HG03039 (cell line): ENCODE data around the gene MLPH.

Experiments used
- ATAC-seq: cut with Tn5 transposase; IDR thresholded peaks from one replicate; pipeline ENCODE4 v1.9.1; 2021; ENCODE audit warnings: mild to moderate bottlenecking, moderate library complexity; ENCODE audit not compliant: unreplicated experiment

The MLPH gene, protein sequence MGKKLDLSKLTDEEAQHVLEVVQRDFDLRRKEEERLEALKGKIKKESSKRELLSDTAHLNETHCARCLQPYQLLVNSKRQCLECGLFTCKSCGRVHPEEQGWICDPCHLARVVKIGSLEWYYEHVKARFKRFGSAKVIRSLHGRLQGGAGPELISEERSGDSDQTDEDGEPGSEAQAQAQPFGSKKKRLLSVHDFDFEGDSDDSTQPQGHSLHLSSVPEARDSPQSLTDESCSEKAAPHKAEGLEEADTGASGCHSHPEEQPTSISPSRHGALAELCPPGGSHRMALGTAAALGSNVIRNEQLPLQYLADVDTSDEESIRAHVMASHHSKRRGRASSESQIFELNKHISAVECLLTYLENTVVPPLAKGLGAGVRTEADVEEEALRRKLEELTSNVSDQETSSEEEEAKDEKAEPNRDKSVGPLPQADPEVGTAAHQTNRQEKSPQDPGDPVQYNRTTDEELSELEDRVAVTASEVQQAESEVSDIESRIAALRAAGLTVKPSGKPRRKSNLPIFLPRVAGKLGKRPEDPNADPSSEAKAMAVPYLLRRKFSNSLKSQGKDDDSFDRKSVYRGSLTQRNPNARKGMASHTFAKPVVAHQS

DNA sequence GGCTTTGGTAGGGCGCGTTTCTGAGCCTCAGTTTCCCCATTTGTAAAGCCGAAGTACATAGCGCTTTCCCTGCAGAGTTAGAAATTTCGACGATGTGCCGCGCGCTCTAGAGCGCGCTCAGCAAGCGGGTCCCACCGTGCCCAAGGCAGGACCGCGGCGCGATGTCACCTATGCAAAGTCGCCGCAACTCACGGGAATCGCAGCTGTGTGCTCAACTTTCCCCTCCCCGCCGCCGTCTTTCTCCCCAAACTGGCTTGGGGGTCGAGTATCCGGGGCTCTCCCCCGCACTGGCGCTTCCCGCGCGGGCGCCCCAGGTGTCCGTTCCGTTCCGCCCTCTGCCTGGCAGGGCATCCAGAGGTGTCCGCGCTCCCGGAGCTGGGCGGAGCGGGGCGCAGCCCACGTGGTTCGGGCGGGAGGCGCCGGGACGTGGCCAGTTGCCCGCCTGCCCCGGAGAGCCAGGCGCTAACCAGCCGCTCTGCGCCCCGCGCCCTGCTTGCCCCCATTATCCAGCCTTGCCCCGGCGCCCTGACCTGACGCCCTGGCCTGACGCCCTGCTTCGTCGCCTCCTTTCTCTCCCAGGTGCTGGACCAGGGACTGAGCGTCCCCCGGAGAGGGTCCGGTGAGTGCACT is at the start of gene MLPH:
MLPH (plus strand) TSS at position 433 of the 630 bp plus-strand sequence. CDS start 6,176 bp downstream, outside the sequence.
- ATAC-seq: no peak

DNA sequence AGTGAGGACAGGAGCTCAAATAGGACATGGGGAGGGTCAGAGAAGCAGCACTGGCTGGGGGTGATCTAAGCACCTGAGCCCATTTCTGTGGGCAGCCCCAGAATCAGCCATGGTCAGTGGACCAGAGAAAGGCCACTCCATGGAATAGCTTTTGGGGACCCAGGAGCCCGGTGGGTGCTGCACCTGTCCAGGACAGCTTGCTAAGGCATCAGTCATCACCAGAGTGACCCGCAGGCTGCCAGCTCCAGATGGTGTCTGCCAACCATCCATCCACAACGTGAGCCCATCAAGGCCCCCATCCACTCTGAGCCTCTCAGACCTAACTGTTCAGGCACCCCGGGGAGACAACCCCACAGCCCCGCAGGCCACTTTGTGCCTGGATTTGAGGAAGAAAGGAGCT is 49.5 kb upstream of the MLPH start:
- ATAC-seq: no peak

DNA sequence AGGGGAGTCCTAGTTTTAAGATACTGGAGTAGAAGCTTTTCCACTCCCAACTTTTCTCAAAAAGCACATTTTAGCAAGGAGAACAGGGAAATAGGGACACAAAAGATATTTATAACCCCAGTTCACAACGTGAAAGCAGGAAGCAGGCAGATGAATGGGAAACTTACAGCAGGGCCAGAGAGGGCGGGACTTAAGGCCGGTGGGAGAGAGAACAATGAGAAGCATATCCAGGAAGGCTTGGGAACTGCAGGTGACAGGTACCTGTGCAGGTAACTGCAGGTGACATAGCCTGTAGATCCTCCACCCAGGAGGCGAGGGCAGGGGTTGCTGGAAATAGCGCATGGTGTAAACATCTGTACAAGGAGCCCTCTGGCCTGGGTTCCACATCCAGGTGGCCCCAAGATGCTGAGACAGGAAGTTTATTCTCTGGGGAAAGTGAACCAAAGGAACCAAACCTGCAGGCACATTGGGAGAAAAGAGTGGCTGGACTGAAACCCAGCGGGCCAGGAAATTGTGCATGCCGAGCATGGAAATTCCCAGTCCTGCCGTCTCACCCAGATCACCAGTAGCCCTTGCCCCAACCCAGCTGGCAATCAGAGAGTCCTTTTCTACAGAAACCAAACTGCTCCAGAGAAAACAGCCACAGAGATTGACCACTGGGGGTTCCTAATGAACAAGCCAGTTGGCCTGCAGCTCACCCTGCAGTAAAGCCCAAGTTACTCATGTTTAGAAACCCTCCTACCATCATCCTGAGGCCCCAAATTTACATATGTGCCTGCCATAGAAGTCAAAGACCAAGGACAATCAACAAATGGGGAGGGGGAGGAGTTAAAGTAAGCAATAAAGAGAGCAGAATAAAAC is 48.7 kb upstream of the MLPH start:
- no peak for ATAC-seq

DNA sequence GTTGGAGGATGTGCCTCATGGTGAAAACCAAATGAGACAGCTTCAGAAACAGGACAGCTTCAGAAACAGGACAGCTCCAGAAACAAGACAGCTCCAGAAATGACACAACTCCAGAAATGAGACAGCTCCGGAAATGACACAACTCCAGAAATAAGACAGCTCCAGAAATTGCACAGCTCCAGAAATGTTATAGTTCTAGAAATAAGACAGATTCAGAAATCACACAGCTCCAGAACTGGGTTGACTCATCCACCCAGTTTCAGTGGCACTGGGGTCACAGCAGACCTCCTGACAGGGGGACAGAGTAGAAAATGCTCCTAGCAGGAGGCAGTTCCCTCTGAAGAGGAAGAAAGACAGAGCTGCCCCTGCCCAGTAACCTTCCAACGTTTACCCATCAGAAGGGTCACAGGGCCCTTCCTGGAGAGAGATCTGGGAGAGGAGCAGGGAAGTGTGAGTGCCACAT is 46.2 kb upstream of the MLPH start:
- no peak for ATAC-seq

DNA sequence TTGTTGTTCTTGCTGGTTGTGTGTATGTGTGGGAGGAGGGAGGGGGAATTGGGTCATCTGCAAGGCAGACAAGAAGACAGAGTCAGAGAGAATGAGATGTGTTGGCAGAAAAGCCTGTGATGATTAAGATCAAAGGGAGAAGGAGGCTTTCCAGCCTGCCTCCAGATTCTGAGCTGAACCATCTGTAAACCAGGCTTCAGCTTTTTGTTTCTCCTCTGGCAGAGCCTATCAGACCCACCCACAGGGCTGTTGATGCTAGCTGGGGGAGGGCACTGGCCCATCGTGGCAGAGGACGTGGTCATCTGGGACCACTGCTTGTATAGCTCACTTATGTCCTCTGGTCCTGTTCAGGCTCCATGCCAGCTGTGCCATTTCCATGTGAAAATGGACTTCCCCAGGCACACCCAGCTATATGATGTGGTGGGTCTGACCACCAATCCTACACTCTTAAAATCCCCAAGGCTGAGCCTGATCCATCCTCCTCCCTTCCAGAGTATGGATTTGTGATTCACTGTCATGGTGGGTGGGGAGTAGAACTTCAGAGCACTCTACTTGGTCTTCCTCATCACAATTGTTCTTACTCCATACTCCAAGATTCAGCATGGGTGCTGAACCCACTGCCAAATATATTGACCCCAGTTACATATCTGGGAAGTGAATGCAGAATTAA is 45.3 kb upstream of the MLPH start:
- ATAC-seq: no peak

DNA sequence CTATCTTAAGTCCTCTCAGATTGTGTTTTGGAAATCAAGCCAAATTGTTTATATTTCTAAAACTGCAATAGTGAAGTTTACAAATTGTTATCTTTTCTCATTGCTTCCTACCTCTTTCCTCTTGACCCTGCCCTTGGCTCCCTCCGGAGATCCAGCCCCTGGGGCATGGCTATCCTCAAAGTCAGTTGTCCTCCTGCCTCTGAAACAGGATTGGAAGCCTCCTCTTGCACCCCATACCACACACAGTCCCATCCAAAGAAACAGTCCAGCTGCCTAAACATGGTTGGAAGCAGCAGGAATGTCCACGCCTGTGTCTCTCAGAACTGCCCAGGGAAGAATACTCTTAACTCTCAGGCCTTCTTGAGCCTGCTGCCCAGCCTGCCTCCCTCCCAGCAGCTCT is 43.0 kb upstream of the MLPH start:
- ATAC-seq: no peak

DNA sequence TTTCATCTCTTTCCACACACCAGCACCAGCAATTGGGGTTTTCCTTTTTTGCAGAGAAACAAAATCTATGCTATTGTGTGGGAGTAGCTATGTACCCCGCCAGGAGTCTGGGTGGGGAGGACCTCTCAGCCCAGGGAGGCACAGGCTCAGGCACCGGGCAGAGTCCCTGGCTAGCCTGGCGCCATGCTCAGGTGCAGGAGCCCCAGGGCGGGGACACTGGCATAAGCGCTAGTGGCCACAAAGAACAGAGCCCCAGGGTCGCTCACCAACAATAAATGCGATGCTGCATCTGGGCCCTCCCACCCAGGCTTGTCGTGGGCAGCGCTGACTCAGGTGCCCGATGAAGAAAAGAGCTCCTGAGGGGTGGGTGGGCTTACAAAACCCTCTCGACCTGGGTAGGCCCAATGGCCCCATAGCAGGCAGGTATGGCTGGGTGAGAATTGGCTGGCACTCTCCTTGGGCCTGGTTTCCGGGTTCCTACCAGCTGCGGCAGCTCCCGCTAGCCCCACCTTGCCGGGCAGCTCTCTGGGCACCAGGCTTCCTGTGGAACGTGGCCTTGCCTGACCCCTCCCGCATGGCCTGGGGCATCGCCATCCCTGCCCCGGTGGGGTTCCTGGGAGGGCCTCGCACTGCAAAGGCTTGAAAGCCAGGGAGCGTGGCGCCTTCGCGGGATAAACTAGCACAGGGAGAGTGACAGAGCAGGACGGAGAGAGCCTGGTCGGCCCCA is 41.3 kb upstream of the MLPH start:
- ATAC-seq: no peak

DNA sequence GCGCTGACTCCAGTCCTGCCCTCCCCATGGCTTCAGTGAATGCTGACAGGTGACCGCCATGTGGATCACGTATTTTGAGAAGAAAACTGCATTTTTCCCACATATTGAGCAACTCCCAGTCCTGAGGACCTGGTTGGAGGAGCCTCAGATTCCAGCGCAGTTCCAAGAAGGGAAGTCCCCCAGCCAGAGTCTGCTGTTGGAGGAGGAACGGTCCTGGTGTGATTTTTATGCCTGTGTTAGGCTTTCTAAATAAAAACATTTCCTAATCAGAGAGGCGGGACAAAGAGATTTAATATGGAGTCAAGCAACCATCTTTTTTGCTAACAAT is 40.7 kb upstream of the MLPH start:
- ATAC-seq: no peak

DNA sequence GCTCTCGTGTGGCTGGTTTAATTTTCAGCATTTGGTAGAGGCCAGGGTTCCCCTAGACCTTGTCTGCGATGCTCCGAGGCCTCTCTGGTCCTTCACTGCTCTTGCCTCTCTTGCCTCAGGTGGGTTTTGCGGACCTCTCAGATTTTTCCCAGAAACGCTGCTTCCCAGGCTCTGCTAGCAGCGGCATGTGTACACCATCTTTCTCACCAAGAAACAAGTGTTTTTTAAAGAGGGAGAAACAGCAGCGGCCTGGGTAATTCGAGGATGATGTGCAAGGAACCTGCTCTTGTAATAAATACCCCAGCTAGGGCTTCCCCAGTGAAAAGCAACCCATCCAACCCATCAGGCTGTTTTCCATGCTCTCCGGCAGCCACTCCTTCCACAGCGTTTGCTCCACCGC is 39.6 kb upstream of the MLPH start:
- ATAC-seq: no peak

DNA sequence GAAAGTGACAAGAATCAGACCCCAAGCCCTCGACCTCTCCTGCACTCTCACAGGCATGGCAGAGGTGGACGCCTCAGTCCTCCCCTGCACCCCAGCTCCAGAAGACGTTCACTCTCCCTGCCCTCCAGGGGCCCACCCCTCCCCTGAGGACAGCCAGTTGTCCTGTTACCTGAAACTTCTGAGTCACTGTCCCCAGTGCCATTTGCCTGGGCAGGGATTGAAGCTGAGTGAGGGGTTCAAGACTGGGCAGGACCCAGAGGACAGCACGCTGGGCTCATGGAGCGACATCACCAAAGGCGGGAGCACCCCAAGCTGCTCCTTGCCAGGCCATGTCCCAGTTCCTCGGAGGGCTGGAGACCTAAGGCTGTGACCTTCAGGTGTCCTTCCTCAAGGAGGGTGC is 38.9 kb upstream of the MLPH start:
- ATAC-seq: no peak

DNA sequence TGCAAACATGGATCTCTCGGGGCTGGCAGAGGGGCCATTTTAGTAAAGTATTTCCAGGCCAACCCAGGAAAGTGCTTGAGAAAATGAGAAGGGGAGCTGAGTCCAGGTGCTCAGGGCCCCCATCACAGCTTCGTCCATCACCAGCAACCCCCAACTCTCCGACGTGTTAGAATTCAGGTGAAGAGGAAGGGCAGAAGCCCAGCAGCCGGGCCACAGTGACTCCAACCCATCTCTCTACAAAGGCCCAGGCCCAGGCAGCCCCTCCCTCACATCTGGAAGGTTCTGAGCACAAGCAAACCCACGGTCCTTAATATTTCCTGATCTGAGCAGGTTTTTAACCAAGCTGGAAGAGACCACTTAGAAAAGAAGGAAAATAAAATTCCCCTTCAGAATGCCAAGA is 38.4 kb upstream of the MLPH start:
- no peak for ATAC-seq

DNA sequence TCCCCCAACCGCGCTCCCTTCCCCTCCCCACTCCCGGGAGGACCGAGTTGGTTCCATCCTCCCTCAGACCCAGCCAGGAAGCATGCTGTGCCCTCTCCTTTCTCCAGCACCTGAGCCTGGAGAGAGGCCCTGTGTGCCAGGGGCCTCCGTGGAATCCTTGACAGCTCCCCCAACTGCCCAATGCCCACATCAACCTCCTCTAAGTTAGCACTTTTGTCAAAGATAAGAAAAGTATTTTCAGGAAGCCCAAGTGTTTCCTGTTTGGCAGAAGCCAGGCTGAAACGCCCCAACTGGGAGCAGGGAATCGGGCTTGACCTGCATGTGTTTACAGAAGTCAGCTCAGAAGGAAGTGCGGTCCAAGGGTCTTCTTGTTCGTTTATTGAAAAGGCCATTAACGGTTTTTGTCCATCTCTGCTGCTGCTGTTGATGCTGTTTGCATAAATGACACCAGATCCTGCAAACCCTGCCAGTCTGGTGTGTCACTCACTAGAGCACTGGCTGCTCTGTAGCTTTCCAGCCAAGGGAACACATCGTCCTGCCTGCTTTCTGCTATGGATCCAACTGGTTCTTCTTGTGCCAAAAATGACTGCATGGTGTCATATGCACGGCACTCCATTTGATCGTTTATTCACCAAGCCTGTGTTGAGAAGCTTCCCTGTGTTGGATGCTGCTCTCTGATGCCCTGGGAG is 37.7 kb upstream of the MLPH start:
- no peak for ATAC-seq

DNA sequence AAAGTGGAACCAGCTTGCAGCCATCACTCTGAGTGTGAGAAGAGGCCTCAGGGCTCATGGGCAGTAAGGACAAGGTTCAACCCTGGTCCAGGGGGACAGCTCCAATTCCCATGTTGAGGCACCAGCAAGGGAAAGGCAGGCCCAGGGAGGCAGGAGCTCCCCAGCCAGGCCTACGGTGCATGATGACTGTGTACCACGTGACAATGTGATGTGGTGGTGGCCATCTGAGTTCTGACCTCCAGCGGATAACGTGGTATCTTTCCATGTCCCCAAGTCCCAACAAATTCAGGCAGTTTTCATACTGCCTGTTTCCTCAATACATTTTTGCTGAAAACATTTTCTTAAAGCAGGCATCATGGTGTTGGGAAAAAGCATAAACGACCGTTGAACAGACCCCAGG is 36.9 kb upstream of the MLPH start:
- no peak for ATAC-seq

DNA sequence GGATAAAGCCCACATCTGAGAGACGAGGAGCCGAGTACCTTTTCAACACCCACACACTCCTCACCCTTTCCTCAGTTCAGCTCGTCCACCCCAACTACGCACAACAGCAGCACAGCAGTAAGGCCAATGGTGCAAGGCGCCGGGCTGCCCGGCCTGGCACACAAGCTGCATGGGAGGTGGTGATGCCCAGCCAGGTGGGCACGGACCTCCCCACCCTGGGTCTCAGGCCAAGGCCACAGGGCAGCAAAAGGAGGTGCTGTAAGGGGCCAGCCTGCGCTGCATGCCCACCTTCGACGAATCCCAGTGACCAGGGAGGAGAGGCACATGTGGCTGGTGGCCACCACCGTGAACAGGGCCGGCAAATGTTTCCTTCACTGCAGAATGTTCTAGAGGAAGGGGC is 36.5 kb upstream of the MLPH start:
- ATAC-seq: no peak

DNA sequence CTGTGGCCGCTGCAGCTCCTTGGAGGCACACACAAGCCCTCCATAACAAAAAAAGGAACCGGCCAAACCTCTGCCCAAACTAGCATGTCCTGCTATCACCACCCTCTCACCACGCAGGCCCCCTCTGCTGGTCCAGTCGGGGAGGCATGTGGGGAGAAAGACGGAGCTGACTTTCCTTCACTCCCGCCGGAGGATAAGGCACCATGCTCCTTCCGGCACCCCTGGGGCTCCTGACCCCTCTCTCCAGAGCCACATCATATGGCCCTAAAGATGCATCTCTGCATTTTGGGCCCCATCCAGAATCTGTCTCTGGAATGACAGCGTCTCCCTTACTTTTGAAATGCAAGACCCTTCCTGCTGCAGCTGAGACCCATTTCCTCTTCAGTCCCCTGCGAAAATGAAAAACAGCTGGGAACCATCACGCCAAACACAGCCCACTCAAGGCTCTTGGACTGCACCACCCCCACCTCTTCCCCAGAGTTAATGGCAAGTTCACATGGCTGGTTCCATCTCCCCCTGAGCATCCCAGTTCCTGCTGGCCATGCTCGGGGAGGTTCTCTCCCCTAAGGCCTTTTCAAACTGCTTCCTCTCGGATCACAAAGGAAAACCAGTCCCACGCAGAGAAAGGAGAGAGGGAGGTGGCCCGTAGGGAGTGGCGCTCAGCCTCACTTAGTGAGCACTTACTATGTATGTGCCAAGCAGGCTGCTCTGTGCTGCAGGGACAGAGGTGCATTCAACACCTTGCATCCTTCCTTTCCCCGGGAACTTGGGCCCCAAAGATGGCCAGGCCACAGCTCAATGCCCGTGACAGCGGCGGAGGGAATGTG is 35.2 kb upstream of the MLPH start:
- ATAC-seq: no peak

DNA sequence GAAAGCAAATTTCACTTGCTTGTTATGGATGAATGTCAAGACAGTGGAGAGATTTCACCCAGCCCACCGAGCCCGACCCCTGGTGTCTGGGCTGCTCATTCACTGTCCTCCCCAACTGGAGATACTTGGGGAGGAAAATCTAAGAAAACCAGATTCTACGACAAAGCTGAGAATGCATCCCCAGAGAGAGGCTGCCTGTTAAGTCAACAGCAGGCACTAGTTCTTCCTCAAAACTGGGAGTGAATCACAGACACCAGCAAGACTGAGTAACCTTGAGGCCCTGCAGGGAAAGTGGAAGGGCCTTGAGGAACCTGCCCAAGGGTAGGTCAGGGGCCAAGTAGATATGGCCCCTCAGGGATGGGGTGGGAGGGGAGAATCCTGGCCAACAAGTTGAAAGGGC is 34.2 kb upstream of the MLPH start:
- ATAC-seq: no peak

DNA sequence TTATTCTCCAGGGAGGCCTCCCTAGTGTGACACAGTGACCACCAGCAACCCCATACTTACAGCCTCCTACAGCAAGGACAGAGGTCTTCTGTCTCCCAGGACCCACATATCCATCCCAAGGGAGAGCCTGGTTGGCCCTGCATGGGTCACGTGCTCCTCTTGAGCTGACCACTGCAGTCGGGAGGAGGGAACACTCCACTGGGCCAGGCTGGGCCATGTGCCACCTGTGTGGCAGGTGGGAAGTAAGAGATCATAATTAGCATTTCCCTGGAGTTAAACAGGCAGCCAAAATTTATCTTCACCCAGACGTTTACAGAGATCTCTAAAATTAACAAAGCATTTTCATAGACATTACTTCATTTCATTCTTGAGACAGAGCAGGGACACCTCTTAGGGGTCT is 33.4 kb upstream of the MLPH start:
- ATAC-seq: no peak

DNA sequence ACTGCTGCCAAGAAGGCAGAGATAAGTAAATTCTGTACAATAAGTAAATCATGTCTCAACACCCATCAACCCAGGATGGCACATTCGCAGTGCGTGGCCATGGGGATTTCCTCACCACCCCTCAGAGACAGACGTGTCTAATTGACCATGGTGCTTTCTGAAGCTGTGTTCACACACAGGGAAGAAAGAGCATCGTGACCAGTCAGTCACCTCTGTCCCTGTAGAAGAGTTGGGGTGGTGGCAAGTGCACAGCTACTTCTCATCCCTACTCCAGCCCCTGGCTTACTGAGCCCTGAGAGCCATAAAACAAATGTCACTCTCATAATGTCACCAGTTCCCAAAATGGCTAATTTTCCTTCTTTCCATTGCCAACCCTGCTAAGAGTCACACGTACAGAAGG is 31.3 kb upstream of the MLPH start:
- ATAC-seq: no peak
